ENCODE measurements around the gene DHTKD1.
"Not testable (repeated sequence)": the region's sequence is repeated elsewhere in the genome, so short reads cannot be mapped to it uniquely, and the experiment has no call there.

DHTKD1 gene

GRCh38 chr10:12154516-12154915 lies 85.8 kb downstream of the DHTKD1 start:
- no peak for DNase-seq

- no peak for DNase-seq
Observed at GRCh38 chr10:12156367-12157123, 87.8 kb downstream of the DHTKD1 start.

- DNase-seq: no peak
Observed at GRCh38 chr10:12158111-12158510, 89.4 kb downstream of the DHTKD1 start.

GRCh38 chr10:12160664-12161063 lies 91.9 kb downstream of the DHTKD1 start:
- no peak for DNase-seq

GRCh38 chr10:12162927-12163326 lies 94.2 kb downstream of the DHTKD1 start:
- DNase-seq: no peak

- no peak for DNase-seq
Observed at GRCh38 chr10:12164085-12164484, 95.3 kb downstream of the DHTKD1 start.

- DNase-seq: no peak
Observed at GRCh38 chr10:12165036-12165435, 96.3 kb downstream of the DHTKD1 start.

GRCh38 chr10:12165999-12166775 lies 97.4 kb downstream of the DHTKD1 start:
- no peak for DNase-seq

- DNase-seq: not testable (repeated sequence)
Observed at GRCh38 chr10:12171512-12171911, 102.8 kb downstream of the DHTKD1 start.
